SW480 (cell line): ENCODE results near the gene CCR9.
A peak's percentile ranks its signal among the peaks of the same experiment; 100 is the strongest.

Source experiments
- DNase-seq: peaks from one replicate; pipeline ENCODE4 v3.0.0-alpha.2; 2016; ENCODE audit warnings: low spot score

Gene CCR9

GRCh38 chr3:45938864-45939263 lies 52.5 kb downstream of the CCR9 start:
- peak; percentile 85 for DNase-seq

GRCh38 chr3:45939341-45939771 lies 53.0 kb downstream of the CCR9 start:
- DNase-seq = no peak

GRCh38 chr3:45940004-45940780 lies 53.8 kb downstream of the CCR9 start:
- DNase-seq = no peak

- DNase-seq = no peak
These were observed 54.5 kb downstream of the CCR9 start for GRCh38 chr3:45940781-45941365.

- no peak for DNase-seq
These were observed 55.9 kb downstream of the CCR9 start for GRCh38 chr3:45942051-45942825.

- DNase-seq = peak; percentile 25
These were observed 57.0 kb downstream of the CCR9 start, which contains the start of gene CXCR6 for GRCh38 chr3:45943207-45943846. Gene CXCR6, plus strand, starts transcription at chr3:45943464. Its CDS starts 3,018 bp downstream, at chr3:45946482.

GRCh38 chr3:45944830-45945620 lies 58.7 kb downstream of the CCR9 start:
- DNase-seq = no peak

- no peak for DNase-seq
These were observed 60.0 kb downstream of the CCR9 start for GRCh38 chr3:45946307-45946706.

GRCh38 chr3:45946875-45947274 lies 60.5 kb downstream of the CCR9 start:
- no peak for DNase-seq

GRCh38 chr3:45947361-45947760 lies 61.0 kb downstream of the CCR9 start:
- DNase-seq = peak; percentile 45

GRCh38 chr3:45948311-45948781 lies 62.0 kb downstream of the CCR9 start:
- no peak for DNase-seq

GRCh38 chr3:45948881-45949280 lies 62.5 kb downstream of the CCR9 start:
- DNase-seq = no peak

- no peak for DNase-seq
These were observed 63.1 kb downstream of the CCR9 start for GRCh38 chr3:45949432-45949831.

GRCh38 chr3:45950131-45950530 lies 63.8 kb downstream of the CCR9 start:
- no peak for DNase-seq

GRCh38 chr3:45950686-45951600 lies 64.6 kb downstream of the CCR9 start:
- no peak for DNase-seq

GRCh38 chr3:45951946-45952345 lies 65.6 kb downstream of the CCR9 start:
- DNase-seq = no peak

- DNase-seq = no peak
These were observed 66.1 kb downstream of the CCR9 start for GRCh38 chr3:45952456-45952855.
